ENCODE data around the gene CCDC88C. TPM values are rescaled to one million over a fixed set of nuclear protein-coding genes. Genes with fewer than 3 reads are reported as not detected.

Gene CCDC88C
- total RNA-seq, 1 experiment from 2014 or later, result 64.8 TPM

GRCh38 chr14:91399868-91400640 lies 17.6 kb downstream of the CCDC88C start:
- Mint-ChIP-seq H3K27ac (peak overlapping the region; percentile 84), H3K27me3 (ENCODE audit: low read depth) (no peaks in the 10 kb centered on the region), H3K36me3 (peaks cover 4% of the 10 kb centered on the region), H3K4me3 (peak overlapping the region; percentile 29), H3K4me1 (peaks cover 75% of the 10 kb centered on the region), H3K9me3 (peaks cover 4% of the 10 kb centered on the region; the same call in 1 of the 2 replicates)
- no peak for DNase-seq (ENCODE audit: low spot score)
- CTCF ChIA-PET, result interaction anchor here (0.5 to 5.0 kb wide), 6 partner anchors 18 to 263 kb away, joined by 3 to 41 read pairs (median 5); partner anchors contain the start of gene CCDC88C
- POLR2A ChIA-PET, result interaction anchor here (0.9 to 2.5 kb wide), 2 partner anchors 13 to 15 kb away, joined by 3 to 6 read pairs; no protein-coding TSS in a partner anchor
- peak; percentile 23 for ATAC-seq
- TF ChIP-seq ZNF281 (CRISPR knock-in tag; IDR thresholded peaks at IDR 0.05) (no peak), ZNF232 (CRISPR knock-in tag; IDR thresholded peaks at IDR 0.05) (no peak), PREB (CRISPR knock-in tag; IDR thresholded peaks at IDR 0.05; ENCODE audit: borderline replicate concordance) (no peak), NFATC4 (CRISPR knock-in tag; IDR thresholded peaks at IDR 0.05) (no peak), IRF2 (CRISPR knock-in tag; IDR thresholded peaks at IDR 0.05; ENCODE audit: borderline replicate concordance, low read depth) (no peak), MXD4 (CRISPR knock-in tag; IDR thresholded peaks at IDR 0.05; ENCODE audit: borderline replicate concordance) (no peak), ZNF512 (CRISPR knock-in tag; IDR thresholded peaks at IDR 0.05; ENCODE audit: borderline replicate concordance) (no peak), ZNF396 (CRISPR knock-in tag; IDR thresholded peaks at IDR 0.05; ENCODE audit: borderline replicate concordance) (no peak), ZNF317 (CRISPR knock-in tag; IDR thresholded peaks at IDR 0.05; ENCODE audit: borderline replicate concordance, low read depth) (no peak), SMAD3 (CRISPR knock-in tag; IDR thresholded peaks at IDR 0.05; ENCODE audit: borderline replicate concordance) (no peak), RORB (CRISPR knock-in tag; IDR thresholded peaks at IDR 0.05) (no peak), ERG (CRISPR knock-in tag; IDR thresholded peaks at IDR 0.05) (no peak)
- TF ChIP-seq, protein P1, sequence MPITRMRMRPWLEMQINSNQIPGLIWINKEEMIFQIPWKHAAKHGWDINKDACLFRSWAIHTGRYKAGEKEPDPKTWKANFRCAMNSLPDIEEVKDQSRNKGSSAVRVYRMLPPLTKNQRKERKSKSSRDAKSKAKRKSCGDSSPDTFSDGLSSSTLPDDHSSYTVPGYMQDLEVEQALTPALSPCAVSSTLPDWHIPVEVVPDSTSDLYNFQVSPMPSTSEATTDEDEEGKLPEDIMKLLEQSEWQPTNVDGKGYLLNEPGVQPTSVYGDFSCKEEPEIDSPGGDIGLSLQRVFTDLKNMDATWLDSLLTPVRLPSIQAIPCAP (CRISPR knock-in tag; IDR thresholded peaks at IDR 0.05), result no peak
- TF ChIP-seq, protein P2, sequence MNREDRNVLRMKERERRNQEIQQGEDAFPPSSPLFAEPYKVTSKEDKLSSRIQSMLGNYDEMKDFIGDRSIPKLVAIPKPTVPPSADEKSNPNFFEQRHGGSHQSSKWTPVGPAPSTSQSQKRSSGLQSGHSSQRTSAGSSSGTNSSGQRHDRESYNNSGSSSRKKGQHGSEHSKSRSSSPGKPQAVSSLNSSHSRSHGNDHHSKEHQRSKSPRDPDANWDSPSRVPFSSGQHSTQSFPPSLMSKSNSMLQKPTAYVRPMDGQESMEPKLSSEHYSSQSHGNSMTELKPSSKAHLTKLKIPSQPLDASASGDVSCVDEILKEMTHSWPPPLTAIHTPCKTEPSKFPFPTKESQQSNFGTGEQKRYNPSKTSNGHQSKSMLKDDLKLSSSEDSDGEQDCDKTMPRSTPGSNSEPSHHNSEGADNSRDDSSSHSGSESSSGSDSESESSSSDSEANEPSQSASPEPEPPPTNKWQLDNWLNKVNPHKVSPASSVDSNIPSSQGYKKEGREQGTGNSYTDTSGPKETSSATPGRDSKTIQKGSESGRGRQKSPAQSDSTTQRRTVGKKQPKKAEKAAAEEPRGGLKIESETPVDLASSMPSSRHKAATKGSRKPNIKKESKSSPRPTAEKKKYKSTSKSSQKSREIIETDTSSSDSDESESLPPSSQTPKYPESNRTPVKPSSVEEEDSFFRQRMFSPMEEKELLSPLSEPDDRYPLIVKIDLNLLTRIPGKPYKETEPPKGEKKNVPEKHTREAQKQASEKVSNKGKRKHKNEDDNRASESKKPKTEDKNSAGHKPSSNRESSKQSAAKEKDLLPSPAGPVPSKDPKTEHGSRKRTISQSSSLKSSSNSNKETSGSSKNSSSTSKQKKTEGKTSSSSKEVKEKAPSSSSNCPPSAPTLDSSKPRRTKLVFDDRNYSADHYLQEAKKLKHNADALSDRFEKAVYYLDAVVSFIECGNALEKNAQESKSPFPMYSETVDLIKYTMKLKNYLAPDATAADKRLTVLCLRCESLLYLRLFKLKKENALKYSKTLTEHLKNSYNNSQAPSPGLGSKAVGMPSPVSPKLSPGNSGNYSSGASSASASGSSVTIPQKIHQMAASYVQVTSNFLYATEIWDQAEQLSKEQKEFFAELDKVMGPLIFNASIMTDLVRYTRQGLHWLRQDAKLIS (CRISPR knock-in tag; IDR thresholded peaks at IDR 0.05; ENCODE audit: borderline replicate concordance), result no peak
- TF ChIP-seq, protein P3, sequence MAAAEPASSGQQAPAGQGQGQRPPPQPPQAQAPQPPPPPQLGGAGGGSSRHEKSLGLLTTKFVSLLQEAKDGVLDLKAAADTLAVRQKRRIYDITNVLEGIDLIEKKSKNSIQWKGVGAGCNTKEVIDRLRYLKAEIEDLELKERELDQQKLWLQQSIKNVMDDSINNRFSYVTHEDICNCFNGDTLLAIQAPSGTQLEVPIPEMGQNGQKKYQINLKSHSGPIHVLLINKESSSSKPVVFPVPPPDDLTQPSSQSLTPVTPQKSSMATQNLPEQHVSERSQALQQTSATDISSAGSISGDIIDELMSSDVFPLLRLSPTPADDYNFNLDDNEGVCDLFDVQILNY (CRISPR knock-in tag; IDR thresholded peaks at IDR 0.05), result no peak
- TF ChIP-seq, protein P4, sequence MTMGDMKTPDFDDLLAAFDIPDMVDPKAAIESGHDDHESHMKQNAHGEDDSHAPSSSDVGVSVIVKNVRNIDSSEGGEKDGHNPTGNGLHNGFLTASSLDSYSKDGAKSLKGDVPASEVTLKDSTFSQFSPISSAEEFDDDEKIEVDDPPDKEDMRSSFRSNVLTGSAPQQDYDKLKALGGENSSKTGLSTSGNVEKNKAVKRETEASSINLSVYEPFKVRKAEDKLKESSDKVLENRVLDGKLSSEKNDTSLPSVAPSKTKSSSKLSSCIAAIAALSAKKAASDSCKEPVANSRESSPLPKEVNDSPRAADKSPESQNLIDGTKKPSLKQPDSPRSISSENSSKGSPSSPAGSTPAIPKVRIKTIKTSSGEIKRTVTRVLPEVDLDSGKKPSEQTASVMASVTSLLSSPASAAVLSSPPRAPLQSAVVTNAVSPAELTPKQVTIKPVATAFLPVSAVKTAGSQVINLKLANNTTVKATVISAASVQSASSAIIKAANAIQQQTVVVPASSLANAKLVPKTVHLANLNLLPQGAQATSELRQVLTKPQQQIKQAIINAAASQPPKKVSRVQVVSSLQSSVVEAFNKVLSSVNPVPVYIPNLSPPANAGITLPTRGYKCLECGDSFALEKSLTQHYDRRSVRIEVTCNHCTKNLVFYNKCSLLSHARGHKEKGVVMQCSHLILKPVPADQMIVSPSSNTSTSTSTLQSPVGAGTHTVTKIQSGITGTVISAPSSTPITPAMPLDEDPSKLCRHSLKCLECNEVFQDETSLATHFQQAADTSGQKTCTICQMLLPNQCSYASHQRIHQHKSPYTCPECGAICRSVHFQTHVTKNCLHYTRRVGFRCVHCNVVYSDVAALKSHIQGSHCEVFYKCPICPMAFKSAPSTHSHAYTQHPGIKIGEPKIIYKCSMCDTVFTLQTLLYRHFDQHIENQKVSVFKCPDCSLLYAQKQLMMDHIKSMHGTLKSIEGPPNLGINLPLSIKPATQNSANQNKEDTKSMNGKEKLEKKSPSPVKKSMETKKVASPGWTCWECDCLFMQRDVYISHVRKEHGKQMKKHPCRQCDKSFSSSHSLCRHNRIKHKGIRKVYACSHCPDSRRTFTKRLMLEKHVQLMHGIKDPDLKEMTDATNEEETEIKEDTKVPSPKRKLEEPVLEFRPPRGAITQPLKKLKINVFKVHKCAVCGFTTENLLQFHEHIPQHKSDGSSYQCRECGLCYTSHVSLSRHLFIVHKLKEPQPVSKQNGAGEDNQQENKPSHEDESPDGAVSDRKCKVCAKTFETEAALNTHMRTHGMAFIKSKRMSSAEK (CRISPR knock-in tag; IDR thresholded peaks at IDR 0.05; ENCODE audit: borderline replicate concordance), result no peak
- TF ChIP-seq, protein P5, sequence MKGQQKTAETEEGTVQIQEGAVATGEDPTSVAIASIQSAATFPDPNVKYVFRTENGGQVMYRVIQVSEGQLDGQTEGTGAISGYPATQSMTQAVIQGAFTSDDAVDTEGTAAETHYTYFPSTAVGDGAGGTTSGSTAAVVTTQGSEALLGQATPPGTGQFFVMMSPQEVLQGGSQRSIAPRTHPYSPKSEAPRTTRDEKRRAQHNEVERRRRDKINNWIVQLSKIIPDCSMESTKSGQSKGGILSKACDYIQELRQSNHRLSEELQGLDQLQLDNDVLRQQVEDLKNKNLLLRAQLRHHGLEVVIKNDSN (CRISPR knock-in tag; IDR thresholded peaks at IDR 0.05), result no peak
